Activated T-helper 2 cell treated with anti-CD3 and anti-CD28 coated beads, Interferon-gamma antibody, Interleukin-2, Interleukin-4, amounts not matched to agents 10 μg/mL and 5 μg/mL and 100 μg/mL, durations not matched to agents 14 hours and 24 hours and 36 hours (primary cell): ENCODE results near the gene PNMT. TPM values are rescaled to one million over a fixed set of nuclear protein-coding genes. Genes with fewer than 3 reads are reported as not detected.
A peak's percentile ranks its signal among the peaks of the same experiment; 100 is the strongest.

Experiments
- DNase-seq: peaks from one replicate; pipeline ENCODE4 v3.0.0; 2021; ENCODE audit warnings: low spot score
- H3K27ac Mint-ChIP-seq: one replicate; pipeline ENCODE4 v1.8.0; 2021; ENCODE audit warnings: mixed read lengths
- H3K27me3 Mint-ChIP-seq: one replicate; pipeline ENCODE4 v1.8.0; 2021; ENCODE audit warnings: low read depth, mixed read lengths
- H3K36me3 Mint-ChIP-seq: one replicate; pipeline ENCODE4 v1.8.0; 2021; ENCODE audit warnings: low read depth, mixed read lengths
- H3K4me1 Mint-ChIP-seq: one replicate; pipeline ENCODE4 v1.8.0; 2021; ENCODE audit warnings: low read depth, mixed read lengths
- H3K4me3 Mint-ChIP-seq: one replicate; pipeline ENCODE4 v1.8.0; 2021; ENCODE audit warnings: low read depth, mild to moderate bottlenecking, moderate library complexity, mixed read lengths
- H3K9me3 Mint-ChIP-seq: one replicate; pipeline ENCODE4 v1.8.0; 2021; ENCODE audit warnings: mixed read lengths
- intact Hi-C: fragments of 100-400 bp; cut with micrococcal nuclease; formaldehyde crosslinking; loops from one replicate; pipeline ENCODE4 v1.15.1; 2023
- total RNA-seq: library from RNA; stranded (reverse); gene quantifications from 2 replicates; pipeline ENCODE4 v1.2.3, GENCODE V29; 2022

PNMT gene, protein sequence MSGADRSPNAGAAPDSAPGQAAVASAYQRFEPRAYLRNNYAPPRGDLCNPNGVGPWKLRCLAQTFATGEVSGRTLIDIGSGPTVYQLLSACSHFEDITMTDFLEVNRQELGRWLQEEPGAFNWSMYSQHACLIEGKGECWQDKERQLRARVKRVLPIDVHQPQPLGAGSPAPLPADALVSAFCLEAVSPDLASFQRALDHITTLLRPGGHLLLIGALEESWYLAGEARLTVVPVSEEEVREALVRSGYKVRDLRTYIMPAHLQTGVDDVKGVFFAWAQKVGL
- total RNA-seq = not detected in 2 replicates

DNA sequence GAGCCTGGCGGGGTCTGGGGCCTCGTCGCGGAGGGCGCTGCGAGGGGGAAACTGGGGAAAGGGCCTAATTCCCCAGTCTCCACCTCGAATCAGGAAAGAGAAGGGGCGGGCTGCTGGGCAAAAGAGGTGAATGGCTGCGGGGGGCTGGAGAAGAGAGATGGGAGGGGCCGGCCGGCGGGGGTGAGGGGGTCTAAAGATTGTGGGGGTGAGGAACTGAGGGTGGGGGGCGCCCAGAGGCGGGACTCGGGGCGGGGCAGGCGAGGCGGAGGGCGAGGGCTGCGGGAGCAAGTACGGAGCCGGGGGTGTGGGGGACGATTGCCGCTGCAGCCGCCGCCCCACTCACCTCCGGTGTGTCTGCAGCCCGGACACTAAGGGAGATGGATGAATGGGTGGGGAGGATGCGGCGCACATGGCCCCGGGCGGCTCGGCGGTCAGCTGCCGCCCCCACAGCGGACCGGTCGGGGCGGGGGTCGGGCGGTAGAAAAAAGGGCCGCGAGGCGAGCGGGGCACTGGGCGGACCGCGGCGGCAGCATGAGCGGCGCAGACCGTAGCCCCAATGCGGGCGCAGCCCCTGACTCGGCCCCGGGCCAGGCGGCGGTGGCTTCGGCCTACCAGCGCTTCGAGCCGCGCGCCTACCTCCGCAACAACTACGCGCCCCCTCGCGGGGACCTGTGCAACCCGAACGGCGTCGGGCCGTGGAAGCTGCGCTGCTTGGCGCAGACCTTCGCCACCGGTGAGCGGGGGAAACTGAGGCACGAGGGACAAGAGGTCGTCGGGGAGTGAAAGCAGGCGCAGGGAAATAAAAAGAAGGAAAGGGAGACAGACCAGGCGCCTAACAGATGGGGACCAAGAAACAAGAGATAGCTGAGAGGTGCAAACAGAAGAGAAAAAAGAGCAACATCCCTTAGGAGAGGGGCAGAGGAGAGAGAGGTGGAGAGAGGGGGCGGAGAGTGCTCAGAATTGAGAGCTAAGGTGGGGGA lies at the start of gene PNMT:
Gene PNMT, plus strand, starts transcription at position 509 of the 980 bp plus-strand sequence. Its CDS starts 23 bp downstream, at position 532.
- H3K27ac Mint-ChIP-seq = no peak within 1 kb of the TSS
- H3K27me3 Mint-ChIP-seq = peaks cover 22% of the 10 kb centered on the region
- no peaks in the 10 kb centered on the region for H3K36me3 Mint-ChIP-seq
- peaks cover 6% of the 10 kb centered on the region for H3K4me1 Mint-ChIP-seq
- intact Hi-C loops = loop anchor here (2.0 kb wide), 1 partner anchor 45 kb away; no protein-coding TSS in a partner anchor
- peak within 1 kb of the TSS; percentile 59 for H3K4me3 Mint-ChIP-seq
- peak; percentile 50 for DNase-seq
- no peaks in the 10 kb centered on the region for H3K9me3 Mint-ChIP-seq

DNA sequence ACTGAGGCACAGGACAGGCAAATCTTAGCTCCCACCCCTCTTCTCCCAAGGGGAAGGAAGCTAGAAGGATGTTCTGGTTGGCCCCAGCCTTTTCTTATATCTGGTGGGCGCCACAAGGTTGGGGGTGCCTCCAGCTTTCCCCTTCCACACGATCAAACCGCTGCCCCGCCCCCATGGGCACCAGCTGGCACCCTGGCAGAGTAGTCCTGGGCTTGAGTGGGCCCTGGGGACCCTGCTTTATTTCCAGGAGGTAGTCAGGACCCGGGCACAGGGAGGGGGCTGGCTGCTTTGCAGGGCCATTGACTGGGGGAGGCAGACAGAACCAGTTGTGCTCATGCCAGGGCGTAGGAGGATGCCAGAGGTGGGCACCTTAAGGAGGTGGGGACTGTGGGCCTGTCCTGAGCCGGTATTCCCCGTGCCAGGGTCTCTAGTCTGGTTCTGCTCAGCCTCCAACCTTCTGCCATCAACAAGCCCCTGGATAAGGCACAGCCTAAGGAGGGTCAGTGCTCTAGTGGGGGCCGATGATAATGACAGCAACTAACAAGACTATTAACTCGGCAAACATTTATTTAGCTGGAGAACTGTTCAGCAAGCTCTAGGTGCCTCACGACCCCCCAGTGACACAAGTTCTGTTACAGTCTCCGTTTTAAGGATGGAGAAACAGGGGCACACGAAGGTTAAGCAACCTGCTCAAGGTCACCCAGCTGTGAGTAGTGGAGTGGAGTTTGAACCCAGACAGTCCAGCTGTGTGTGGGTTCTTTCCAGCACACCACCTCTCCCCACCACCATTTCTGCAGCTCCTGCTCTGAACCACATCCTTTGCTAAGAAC lies 49.1 kb upstream of the PNMT start:
- intact Hi-C loops = no loop called here
- H3K4me1 Mint-ChIP-seq = peaks cover 14% of the 10 kb centered on the region
- no peaks in the 10 kb centered on the region for H3K36me3 Mint-ChIP-seq
- DNase-seq = no peak
- H3K4me3 Mint-ChIP-seq = peak overlapping the region; percentile 17
- peaks cover 36% of the 10 kb centered on the region for H3K27me3 Mint-ChIP-seq
- H3K9me3 Mint-ChIP-seq = no peaks in the 10 kb centered on the region
- no peak overlapping the region for H3K27ac Mint-ChIP-seq

DNA sequence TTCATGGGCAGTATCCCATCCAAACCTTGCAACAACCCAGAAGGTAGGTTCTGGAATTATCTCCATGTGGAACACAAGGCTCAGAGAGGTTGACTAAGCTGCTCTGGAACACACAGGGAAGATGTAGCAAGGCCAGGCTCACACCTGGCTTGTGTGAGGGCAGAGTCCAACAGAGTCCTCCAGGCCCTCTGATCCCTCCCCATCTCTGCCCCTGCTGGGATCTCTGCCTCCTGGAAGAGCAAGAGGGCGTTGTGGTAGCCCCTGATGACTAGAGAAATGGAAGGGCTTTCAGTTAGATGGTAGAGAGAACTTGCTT lies 48.5 kb upstream of the PNMT start:
- H3K9me3 Mint-ChIP-seq = no peaks in the 10 kb centered on the region
- peaks cover 14% of the 10 kb centered on the region for H3K4me1 Mint-ChIP-seq
- H3K4me3 Mint-ChIP-seq = no peak overlapping the region
- intact Hi-C loops = loop anchor here (5.0 to 10.0 kb wide), 2 partner anchors 248 to 335 kb away; partner anchors contain the start of gene ZPBP2
- H3K36me3 Mint-ChIP-seq = no peaks in the 10 kb centered on the region
- no peak overlapping the region for H3K27ac Mint-ChIP-seq
- DNase-seq = no peak
- H3K27me3 Mint-ChIP-seq = peaks cover 38% of the 10 kb centered on the region

DNA sequence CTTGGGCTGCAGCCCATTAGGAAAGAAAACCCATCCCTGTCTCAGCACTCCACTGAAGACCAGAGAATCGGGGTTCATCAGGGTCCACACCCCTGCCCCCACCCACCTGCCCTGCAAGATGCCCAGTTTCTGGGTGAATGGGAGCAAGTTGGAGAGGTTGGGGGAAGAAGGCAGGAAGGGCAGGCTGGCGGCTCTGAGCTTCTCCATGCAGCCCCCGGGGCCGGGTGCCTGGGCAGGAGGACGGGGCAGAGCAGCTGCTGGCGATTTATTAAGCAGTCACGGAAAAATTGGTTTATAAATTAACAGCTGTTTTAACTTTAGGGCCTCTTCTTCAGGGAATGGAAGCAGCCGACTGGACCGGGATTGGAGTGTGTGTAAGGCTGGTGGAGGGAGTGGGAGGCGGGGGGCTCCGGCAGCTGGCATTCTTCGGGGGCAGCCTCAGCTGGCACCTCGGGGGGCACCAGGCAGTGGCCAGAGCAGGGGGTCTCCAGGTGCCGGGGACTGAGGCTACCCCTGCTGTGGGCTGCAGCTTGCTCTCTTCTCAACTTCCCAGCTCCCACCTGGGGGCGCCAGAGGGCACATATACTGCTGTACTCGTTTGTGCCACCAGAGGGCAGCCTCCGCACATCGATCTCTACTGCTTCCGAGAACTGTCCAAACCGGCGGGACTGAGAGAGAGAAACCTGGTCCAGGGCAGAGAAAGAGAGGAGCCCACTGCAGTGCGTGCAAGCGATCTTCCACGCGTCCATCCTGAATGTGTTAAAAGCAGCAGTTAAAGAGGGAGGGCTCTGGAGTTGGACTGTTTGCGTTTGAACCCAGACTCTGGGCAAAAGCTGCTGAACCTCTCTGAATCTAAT lies 46.5 kb upstream of the PNMT start:
- Mint-ChIP-seq H3K27me3 (peaks cover 42% of the 10 kb centered on the region), H3K36me3 (no peaks in the 10 kb centered on the region), H3K4me3 (peak overlapping the region; percentile 54), H3K27ac (peak overlapping the region; percentile 48), H3K4me1 (peaks cover 18% of the 10 kb centered on the region), H3K9me3 (no peaks in the 10 kb centered on the region)
- intact Hi-C loops = loop anchor here (1.0 to 10.0 kb wide), 6 partner anchors 47 to 359 kb away; partner anchors contain the start of genes PNMT, PSMD3 and ZPBP2
- peak; percentile 85 for DNase-seq

DNA sequence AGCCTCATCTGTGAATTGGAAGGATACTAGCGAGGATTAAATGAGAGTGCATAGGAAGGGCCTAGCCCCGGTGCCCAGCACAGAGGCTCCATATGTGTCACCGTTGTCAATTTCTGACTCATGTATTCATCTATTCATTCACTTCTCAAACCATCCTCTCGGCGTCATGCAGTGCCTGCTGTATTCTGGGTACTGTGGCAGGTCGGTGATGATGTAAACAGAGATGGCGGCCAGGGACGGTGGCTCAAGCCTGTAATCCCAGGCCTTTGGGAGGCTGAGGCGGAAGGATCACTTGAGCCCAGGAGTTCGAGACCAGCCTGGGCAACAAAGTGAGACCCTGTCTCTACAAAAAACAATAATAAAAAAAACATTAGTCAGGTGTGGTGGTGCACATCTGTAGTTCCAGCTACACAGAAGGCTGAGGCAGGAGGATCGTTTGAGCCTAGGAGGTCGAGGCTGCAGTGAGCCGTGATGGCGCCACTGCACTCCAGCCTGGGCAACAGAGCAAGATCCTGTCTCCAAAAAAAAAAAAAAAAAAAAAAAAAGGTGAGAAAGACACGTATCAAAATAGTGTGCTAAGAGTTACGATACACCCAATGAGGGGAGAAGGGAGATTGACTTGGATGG lies 45.8 kb upstream of the PNMT start:
- Mint-ChIP-seq H3K36me3 (no peaks in the 10 kb centered on the region), H3K27ac (peak overlapping the region; percentile 48), H3K4me1 (peaks cover 18% of the 10 kb centered on the region), H3K4me3 (peak overlapping the region; percentile 54), H3K27me3 (peaks cover 41% of the 10 kb centered on the region), H3K9me3 (no peaks in the 10 kb centered on the region)
- intact Hi-C loops = loop anchor here (1.0 to 10.0 kb wide), 7 partner anchors 12 to 358 kb away; partner anchors contain the start of genes PNMT, PSMD3 and ZPBP2
- DNase-seq = no peak

DNA sequence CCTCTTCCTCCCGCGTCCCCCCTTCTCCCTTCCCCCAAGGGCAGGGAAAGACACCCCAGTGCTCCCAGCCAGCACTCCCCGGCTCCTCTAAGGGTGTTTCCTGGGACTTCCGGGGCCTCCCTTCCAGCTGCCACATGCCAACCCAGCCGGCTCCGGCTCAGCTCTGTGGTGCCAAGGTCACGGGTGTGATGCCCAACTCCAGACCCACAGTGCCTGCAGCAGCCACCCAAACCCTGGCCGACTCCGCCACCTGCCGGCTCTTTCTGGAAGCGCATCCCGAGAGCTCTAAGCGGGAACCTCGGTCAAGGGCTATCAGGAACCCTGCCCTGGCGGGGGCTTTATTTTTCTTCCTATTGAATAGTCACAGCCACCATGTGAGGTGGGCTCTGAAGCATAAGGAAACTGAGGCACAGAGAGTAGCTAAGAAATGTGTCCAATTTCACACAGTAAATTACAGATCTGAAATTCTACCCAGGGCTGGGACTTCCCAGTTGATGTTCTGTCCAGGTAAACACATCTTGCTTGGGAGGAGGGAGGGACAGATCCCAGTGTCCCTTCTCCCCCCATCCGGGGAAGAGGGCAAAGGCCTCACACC lies 44.8 kb upstream of the PNMT start:
- peaks cover 18% of the 10 kb centered on the region for H3K4me1 Mint-ChIP-seq
- no peak overlapping the region for H3K27ac Mint-ChIP-seq
- H3K27me3 Mint-ChIP-seq = peaks cover 45% of the 10 kb centered on the region
- peak; percentile 79 for DNase-seq
- H3K36me3 Mint-ChIP-seq = no peaks in the 10 kb centered on the region
- H3K9me3 Mint-ChIP-seq = no peaks in the 10 kb centered on the region
- intact Hi-C loops = loop anchor here (1.0 to 10.0 kb wide), 5 partner anchors 11 to 331 kb away; partner anchors contain the start of genes PNMT and ZPBP2
- no peak overlapping the region for H3K4me3 Mint-ChIP-seq

GRCh38 chr17:39624313-39624712 lies 43.9 kb upstream of the PNMT start:
- Mint-ChIP-seq H3K4me3 (no peak overlapping the region), H3K36me3 (no peaks in the 10 kb centered on the region), H3K9me3 (no peaks in the 10 kb centered on the region), H3K27ac (no peak overlapping the region), H3K4me1 (peaks cover 18% of the 10 kb centered on the region), H3K27me3 (peaks cover 45% of the 10 kb centered on the region)
- DNase-seq = no peak
- intact Hi-C loops = loop anchor here (5.0 to 10.0 kb wide), 2 partner anchors 243 to 330 kb away; partner anchors contain the start of gene ZPBP2

DNA sequence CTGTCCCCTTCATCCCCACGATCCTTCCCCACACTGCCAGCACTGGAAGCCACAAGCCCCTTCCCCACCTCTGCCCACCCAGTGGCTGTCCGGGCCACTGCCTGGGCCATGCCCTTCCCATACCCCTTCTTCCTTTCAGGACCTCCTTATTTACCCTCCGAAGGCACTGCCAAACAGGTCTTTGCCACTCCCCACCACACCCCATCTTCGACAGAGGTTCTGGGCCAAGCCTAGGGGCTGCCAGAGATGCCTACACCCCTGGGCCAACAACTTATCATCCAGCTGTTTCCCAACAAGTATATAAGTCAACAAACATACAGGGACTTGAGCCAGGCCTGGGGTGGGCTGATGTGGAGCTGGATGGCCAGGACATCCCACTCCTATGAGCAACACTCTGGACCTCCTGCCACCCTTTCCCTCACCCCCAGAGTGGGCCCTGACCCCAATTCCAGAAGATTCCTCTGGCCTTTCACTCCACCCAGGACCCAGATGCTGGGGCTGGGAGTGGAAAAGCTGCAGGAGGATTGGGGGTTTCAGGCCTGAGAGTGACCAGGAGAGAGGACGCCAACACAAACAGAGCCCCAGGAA lies 43.0 kb upstream of the PNMT start:
- H3K36me3 Mint-ChIP-seq = no peaks in the 10 kb centered on the region
- intact Hi-C loops = loop anchor here (10.0 kb wide), 1 partner anchor 330 kb away; no protein-coding TSS in a partner anchor
- H3K27me3 Mint-ChIP-seq = peaks cover 38% of the 10 kb centered on the region
- H3K27ac Mint-ChIP-seq = no peak overlapping the region
- no peaks in the 10 kb centered on the region for H3K9me3 Mint-ChIP-seq
- H3K4me1 Mint-ChIP-seq = peaks cover 18% of the 10 kb centered on the region
- no peak for DNase-seq
- H3K4me3 Mint-ChIP-seq = no peak overlapping the region

DNA sequence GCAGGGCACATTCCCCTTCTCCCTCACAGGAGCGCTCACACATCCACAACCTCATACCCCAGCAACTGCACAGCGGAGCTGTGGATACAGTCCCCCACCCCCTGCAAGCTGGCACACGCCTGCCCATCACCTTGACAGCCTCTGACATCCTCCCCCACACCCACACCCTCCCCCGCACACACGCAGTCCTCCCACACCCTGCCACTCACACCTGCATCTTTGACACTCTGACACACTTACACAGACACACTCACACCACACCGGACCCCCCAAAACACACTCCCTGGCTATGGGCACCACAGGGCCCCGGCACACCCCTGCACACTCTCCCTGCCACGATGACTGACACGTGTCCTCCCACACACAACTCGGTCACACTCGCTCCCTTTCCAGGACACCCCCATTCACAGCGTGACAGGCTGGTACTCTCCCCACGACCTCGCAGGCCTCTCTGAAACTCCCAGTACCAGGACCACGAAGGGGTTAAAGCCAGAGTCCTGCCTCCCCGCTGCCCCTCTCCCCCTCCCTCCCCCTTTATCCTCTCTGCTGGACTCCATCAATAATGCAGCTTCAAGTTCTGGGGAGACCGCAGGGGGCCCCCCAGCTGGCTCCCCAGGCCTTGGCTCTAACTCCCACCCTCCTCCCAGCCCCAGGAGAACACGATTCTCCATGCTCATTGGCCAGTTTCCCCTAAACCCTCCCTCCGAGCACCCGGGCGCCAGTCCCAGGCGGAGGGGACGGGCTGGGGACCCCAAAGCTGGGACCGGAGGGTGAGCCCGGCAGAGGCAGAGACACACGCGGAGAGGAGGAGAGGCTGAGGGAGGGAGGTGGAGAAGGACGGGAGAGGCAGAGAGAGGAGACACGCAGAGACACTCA lies 41.8 kb upstream of the PNMT start, which contains the start of gene PPP1R1B:
Gene PPP1R1B, plus strand, starts transcription at position 782 of the 876 bp plus-strand sequence. CDS start 441 bp downstream, outside the sequence.
- Mint-ChIP-seq H3K27ac (no peak within 1 kb of the TSS), H3K27me3 (peaks cover 42% of the 10 kb centered on the region), H3K4me3 (no peak within 1 kb of the TSS), H3K4me1 (peaks cover 20% of the 10 kb centered on the region), H3K9me3 (no peaks in the 10 kb centered on the region), H3K36me3 (no peaks in the 10 kb centered on the region)
- intact Hi-C loops = loop anchor here (10.0 kb wide), 1 partner anchor 328 kb away; no protein-coding TSS in a partner anchor
- no peak for DNase-seq
